Measurements from ENCODE around the gene ACTR3C. TPM values are rescaled to one million over a fixed set of nuclear protein-coding genes. Genes with fewer than 3 reads are reported as not detected.

Gene ACTR3C
- total RNA-seq, 2 experiments from 2014 or later: 3.2 to 4.7 TPM

GRCh38 chr7:150358433-150358832 is 35.1 kb upstream of the ACTR3C start:
- H3K36me3 Mint-ChIP-seq (ENCODE audit: low read depth): no peaks in the 10 kb centered on the region
- no peaks in the 10 kb centered on the region for H3K27me3 Mint-ChIP-seq
- no peaks in the 10 kb centered on the region for H3K9me3 Mint-ChIP-seq (ENCODE audit: low read depth)
- peaks cover 34% of the 10 kb centered on the region for H3K4me1 Mint-ChIP-seq
- DNase-seq: no peak
- H3K27ac Mint-ChIP-seq: no peak overlapping the region
- POLR2A ChIA-PET: interaction anchor here (0.6 kb wide), 1 partner anchor 45 kb away, joined by 3 read pairs; no protein-coding TSS in a partner anchor
- CTCF ChIA-PET: interaction anchor here (0.5 to 1.7 kb wide), 7 partner anchors 8 to 402 kb away, joined by 3 to 8 read pairs (median 3); no protein-coding TSS in a partner anchor
- H3K4me3 Mint-ChIP-seq: no peak overlapping the region
- ATAC-seq: no peak
- intact Hi-C loops (cut with DNase I, micrococcal nuclease): loop anchor here in 1 of 2 experiments (5.0 kb wide), 1 partner anchor 36 kb away; the partner anchor contains the start of genes ACTR3C and LRRC61

GRCh38 chr7:150357771-150358427 is 34.6 kb upstream of the ACTR3C start:
- no peak for DNase-seq
- H3K4me3 Mint-ChIP-seq: peak overlapping the region; percentile 68
- H3K36me3 Mint-ChIP-seq (ENCODE audit: low read depth): no peaks in the 10 kb centered on the region

DNA sequence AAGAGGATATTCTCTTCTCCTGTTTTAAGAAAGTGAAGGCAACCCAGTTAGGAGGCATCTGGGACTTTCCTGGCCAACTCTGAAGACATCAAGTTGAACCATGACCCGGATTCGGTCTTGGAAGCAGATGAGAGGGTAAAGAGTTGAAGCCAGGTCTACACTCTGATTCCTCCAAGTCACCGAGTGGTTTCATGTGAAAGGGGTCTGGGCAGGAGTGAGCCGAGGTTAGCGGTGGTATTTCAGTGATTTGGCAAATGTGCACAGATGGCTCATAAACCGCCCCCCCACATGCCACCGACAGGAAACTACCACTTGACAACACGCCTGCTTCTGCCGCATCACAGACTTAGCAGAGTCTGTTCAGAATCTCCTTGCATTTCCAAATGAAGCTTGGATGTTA is 33.9 kb upstream of the ACTR3C start:
- ATAC-seq (peak; percentile 81), DNase-seq (peak; percentile 82)
- Mint-ChIP-seq H3K36me3 (ENCODE audit: low read depth) (no peaks in the 10 kb centered on the region), H3K4me3 (peak overlapping the region; percentile 68), H3K9me3 (ENCODE audit: low read depth) (no peaks in the 10 kb centered on the region), H3K4me1 (peaks cover 34% of the 10 kb centered on the region), H3K27me3 (no peaks in the 10 kb centered on the region), H3K27ac (peak overlapping the region; percentile 86)
- ChIA-PET POLR2A (no interaction called here), CTCF (interaction anchor here (0.5 to 1.7 kb wide), 7 partner anchors 9 to 451 kb away, joined by 3 to 8 read pairs (median 4); no protein-coding TSS in a partner anchor)
- intact Hi-C loops (cut with DNase I, micrococcal nuclease): loop anchor here (1.0 to 5.0 kb wide), 4 partner anchors 14 to 35 kb away; partner anchors contain the start of genes ACTR3C (in 2 of the 2), LRRC61 (in 2 of the 2) and ZNF775 (in 1 of the 2)

More at GRCh38 chr7:150357771-150358427, 34.6 kb upstream of the ACTR3C start:
- Mint-ChIP-seq H3K27me3 (no peaks in the 10 kb centered on the region), H3K9me3 (ENCODE audit: low read depth) (no peaks in the 10 kb centered on the region), H3K4me1 (peaks cover 34% of the 10 kb centered on the region), H3K27ac (peak overlapping the region; percentile 86)
- POLR2A ChIA-PET: interaction anchor here (0.6 kb wide), 1 partner anchor 44 kb away, joined by 3 read pairs; no protein-coding TSS in a partner anchor
- intact Hi-C loops (cut with DNase I, micrococcal nuclease): loop anchor here (1.0 to 5.0 kb wide), 4 partner anchors 13 to 36 kb away; partner anchors contain the start of genes ACTR3C (in 2 of the 2), LRRC61 (in 2 of the 2) and ZNF775 (in 1 of the 2)
- CTCF ChIA-PET: interaction anchor here (0.5 to 1.7 kb wide), 9 partner anchors 9 to 451 kb away, joined by 3 to 8 read pairs (median 3); no protein-coding TSS in a partner anchor
- ATAC-seq: peak; percentile 37

DNA sequence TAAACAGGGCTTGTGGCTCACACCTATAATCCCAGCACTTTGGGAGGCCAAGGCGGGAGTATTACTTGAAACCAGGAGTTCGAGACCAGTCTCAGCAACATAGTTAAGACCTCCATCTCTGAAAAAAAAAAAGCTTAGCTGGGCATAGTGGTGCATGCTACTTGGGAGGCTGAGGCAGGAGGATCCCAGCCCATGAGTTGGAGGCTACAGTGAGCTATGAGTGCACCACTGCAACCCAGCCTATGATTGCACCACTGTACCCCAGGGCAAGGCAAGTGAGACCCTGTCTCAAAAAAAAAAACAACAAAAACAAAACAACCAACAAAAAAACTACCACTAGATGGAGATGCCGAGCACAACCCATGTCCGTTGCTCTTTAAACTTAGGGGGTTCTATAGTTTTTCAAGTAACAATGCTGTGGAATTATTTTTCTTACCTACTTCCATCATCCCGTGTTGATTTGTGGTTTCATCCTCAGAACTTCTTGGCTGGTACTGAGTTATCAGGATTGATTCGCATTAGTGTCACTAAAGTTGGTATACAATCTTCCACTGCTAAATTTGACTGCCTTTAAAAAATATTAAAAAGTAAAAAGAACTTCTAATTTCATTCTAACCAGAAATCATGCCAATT is 33.0 kb upstream of the ACTR3C start:
- POLR2A ChIA-PET: interaction anchor here (0.7 kb wide), 1 partner anchor 13 kb away, joined by 4 read pairs; no protein-coding TSS in a partner anchor
- CTCF ChIA-PET: interaction anchor here (0.5 to 2.3 kb wide), 7 partner anchors 11 to 265 kb away, joined by 3 to 11 read pairs (median 4); no protein-coding TSS in a partner anchor
- Mint-ChIP-seq H3K4me3 (no peak overlapping the region), H3K36me3 (ENCODE audit: low read depth) (no peaks in the 10 kb centered on the region), H3K27me3 (no peaks in the 10 kb centered on the region), H3K27ac (peak overlapping the region; percentile 2), H3K9me3 (ENCODE audit: low read depth) (no peaks in the 10 kb centered on the region), H3K4me1 (peaks cover 34% of the 10 kb centered on the region)
- ATAC-seq (no peak), DNase-seq (peak; percentile 41)
- intact Hi-C loops (cut with DNase I, micrococcal nuclease): loop anchor here (1.0 to 5.0 kb wide), 6 partner anchors 14 to 65 kb away; partner anchors contain the start of genes ACTR3C (in 2 of the 2), LRRC61 (in 2 of the 2) and ZNF775 (in 1 of the 2)

GRCh38 chr7:150355666-150356059 is 32.3 kb upstream of the ACTR3C start:
- intact Hi-C loops (cut with DNase I, micrococcal nuclease): loop anchor here (1.0 to 5.0 kb wide), 6 partner anchors 15 to 66 kb away; partner anchors contain the start of genes ACTR3C (in 2 of the 2), LRRC61 (in 2 of the 2) and ZNF775 (in 1 of the 2)
- peaks cover 34% of the 10 kb centered on the region for H3K4me1 Mint-ChIP-seq
- ChIA-PET CTCF (interaction anchor here (0.7 to 2.3 kb wide), 8 partner anchors 11 to 558 kb away, joined by 3 to 11 read pairs (median 4); no protein-coding TSS in a partner anchor), POLR2A (no interaction called here)
- H3K4me3 Mint-ChIP-seq: no peak overlapping the region
- H3K27ac Mint-ChIP-seq: no peak overlapping the region
- no peaks in the 10 kb centered on the region for H3K36me3 Mint-ChIP-seq (ENCODE audit: low read depth)
- ATAC-seq (no peak), DNase-seq (no peak)
- H3K9me3 Mint-ChIP-seq (ENCODE audit: low read depth): no peaks in the 10 kb centered on the region
- no peaks in the 10 kb centered on the region for H3K27me3 Mint-ChIP-seq

- H3K36me3 Mint-ChIP-seq (ENCODE audit: low read depth): no peaks in the 10 kb centered on the region
- no peak overlapping the region for H3K4me3 Mint-ChIP-seq
- DNase-seq (no peak), ATAC-seq (no peak)
- H3K9me3 Mint-ChIP-seq (ENCODE audit: low read depth): no peaks in the 10 kb centered on the region
- peaks cover 5% of the 10 kb centered on the region for H3K4me1 Mint-ChIP-seq
- no peaks in the 10 kb centered on the region for H3K27me3 Mint-ChIP-seq
- CTCF ChIA-PET: no interaction called here
- intact Hi-C loops (cut with DNase I, micrococcal nuclease): no loop called here
- no peak overlapping the region for H3K27ac Mint-ChIP-seq
- POLR2A ChIA-PET: no interaction called here
Observed at GRCh38 chr7:150351587-150352194, 28.3 kb upstream of the ACTR3C start.

DNA sequence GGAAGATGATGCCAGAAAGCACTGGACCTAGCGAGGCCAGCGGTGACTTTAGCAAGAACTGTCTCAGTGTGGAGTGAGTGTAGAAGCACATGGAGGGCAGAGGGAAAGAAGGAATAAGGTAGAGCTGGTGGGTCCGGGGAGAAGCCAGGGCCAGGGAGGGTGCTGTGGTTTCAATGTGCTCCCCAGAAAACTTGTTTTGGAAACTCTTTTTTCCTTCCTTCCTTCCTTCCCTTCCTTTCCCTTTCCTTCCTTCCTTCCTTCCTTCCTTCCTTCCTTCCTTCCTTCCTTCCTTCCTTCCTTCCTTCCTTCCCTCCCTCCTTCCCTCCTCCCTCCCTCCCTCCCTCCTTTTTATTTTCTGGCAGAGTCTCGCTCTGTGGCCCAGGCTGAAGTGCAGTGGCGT is 23.6 kb upstream of the ACTR3C start:
- Mint-ChIP-seq H3K36me3 (ENCODE audit: low read depth) (peaks cover 5% of the 10 kb centered on the region), H3K4me1 (no peaks in the 10 kb centered on the region), H3K4me3 (no peak overlapping the region), H3K27me3 (peaks cover 13% of the 10 kb centered on the region), H3K27ac (no peak overlapping the region), H3K9me3 (ENCODE audit: low read depth) (peaks cover 4% of the 10 kb centered on the region)
- DNase-seq (no peak), ATAC-seq (no peak)
- POLR2A ChIA-PET: no interaction called here
- CTCF ChIA-PET: no interaction called here
- intact Hi-C loops (cut with DNase I, micrococcal nuclease): no loop called here

- H3K27ac Mint-ChIP-seq: no peak overlapping the region
- POLR2A ChIA-PET: no interaction called here
- H3K9me3 Mint-ChIP-seq (ENCODE audit: low read depth): peaks cover 4% of the 10 kb centered on the region
Observed at GRCh38 chr7:150345012-150345411, 21.7 kb upstream of the ACTR3C start.

DNA sequence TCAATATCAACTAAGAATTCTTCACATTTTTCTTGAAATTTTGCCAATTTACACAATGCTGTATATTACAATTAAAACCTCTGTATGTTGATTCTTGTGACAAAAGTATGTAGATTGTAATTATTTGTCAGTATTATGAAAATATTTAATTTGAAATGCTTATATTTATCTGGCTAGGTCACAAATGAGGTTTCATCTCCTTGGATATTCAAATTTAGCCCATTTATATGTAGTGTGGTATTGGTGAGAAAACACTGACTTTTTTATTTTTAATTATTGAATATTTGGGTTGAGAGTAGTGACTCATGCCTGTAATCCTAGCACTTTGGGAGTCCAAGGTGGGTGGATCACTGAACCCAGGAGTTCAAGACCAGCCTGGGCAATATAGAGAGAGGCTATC is 21.0 kb upstream of the ACTR3C start:
- ChIA-PET CTCF (interaction anchor here (1.0 to 2.0 kb wide), 2 partner anchors 11 to 67 kb away, joined by 3 to 11 read pairs; no protein-coding TSS in a partner anchor), POLR2A (no interaction called here)
- DNase-seq (no peak), ATAC-seq (no peak)
- intact Hi-C loops (cut with DNase I, micrococcal nuclease): no loop called here
- Mint-ChIP-seq H3K27ac (no peak overlapping the region), H3K4me1 (peaks cover 2% of the 10 kb centered on the region), H3K4me3 (no peak overlapping the region), H3K36me3 (ENCODE audit: low read depth) (peaks cover 5% of the 10 kb centered on the region), H3K27me3 (peaks cover 24% of the 10 kb centered on the region), H3K9me3 (ENCODE audit: low read depth) (peaks cover 4% of the 10 kb centered on the region)

More at GRCh38 chr7:150345012-150345411, 21.7 kb upstream of the ACTR3C start:
- Mint-ChIP-seq H3K27me3 (peaks cover 20% of the 10 kb centered on the region), H3K4me3 (no peak overlapping the region), H3K4me1 (peaks cover 2% of the 10 kb centered on the region), H3K36me3 (ENCODE audit: low read depth) (peaks cover 5% of the 10 kb centered on the region)
- intact Hi-C loops (cut with DNase I, micrococcal nuclease): no loop called here
- CTCF ChIA-PET: interaction anchor here (0.7 to 2.0 kb wide), 3 partner anchors 10 to 104 kb away, joined by 3 to 11 read pairs (median 3); no protein-coding TSS in a partner anchor
- no peak for ATAC-seq
- no peak for DNase-seq

GRCh38 chr7:150343225-150343624 is 19.9 kb upstream of the ACTR3C start:
- ATAC-seq (no peak), DNase-seq (no peak)
- CTCF ChIA-PET: interaction anchor here (0.7 to 1.0 kb wide), 2 partner anchors 68 to 862 kb away, joined by 3 read pairs; no protein-coding TSS in a partner anchor
- POLR2A ChIA-PET: no interaction called here
- peaks cover 4% of the 10 kb centered on the region for H3K9me3 Mint-ChIP-seq (ENCODE audit: low read depth)
- no peak overlapping the region for H3K4me3 Mint-ChIP-seq
- no peak overlapping the region for H3K27ac Mint-ChIP-seq
- peaks cover 2% of the 10 kb centered on the region for H3K4me1 Mint-ChIP-seq
- peaks cover 5% of the 10 kb centered on the region for H3K36me3 Mint-ChIP-seq (ENCODE audit: low read depth)
- H3K27me3 Mint-ChIP-seq: peaks cover 24% of the 10 kb centered on the region
- intact Hi-C loops (cut with DNase I, micrococcal nuclease): no loop called here

DNA sequence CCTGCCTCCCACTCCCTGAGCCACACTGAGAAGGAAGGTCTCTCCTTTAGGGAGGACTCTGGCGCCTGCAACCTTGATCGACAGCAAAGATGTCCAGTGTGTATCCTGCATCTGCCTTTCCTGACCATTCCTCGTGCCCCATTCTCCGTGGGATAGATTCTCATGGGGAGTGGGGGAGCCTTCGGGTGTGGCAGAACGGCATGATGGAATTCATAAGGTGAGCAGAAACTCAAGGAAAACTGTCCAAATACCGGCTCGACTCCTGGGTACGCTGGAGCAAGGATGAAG is 18.7 kb upstream of the ACTR3C start:
- intact Hi-C loops (cut with DNase I, micrococcal nuclease): no loop called here
- POLR2A ChIA-PET: no interaction called here
- H3K4me3 Mint-ChIP-seq: no peak overlapping the region

More for the DNA sequence above, 18.7 kb upstream of the ACTR3C start:
- ATAC-seq (no peak), DNase-seq (no peak)
- CTCF ChIA-PET: no interaction called here
- Mint-ChIP-seq H3K4me1 (peaks cover 2% of the 10 kb centered on the region), H3K27ac (no peak overlapping the region), H3K9me3 (ENCODE audit: low read depth) (peaks cover 4% of the 10 kb centered on the region), H3K36me3 (ENCODE audit: low read depth) (peaks cover 7% of the 10 kb centered on the region), H3K27me3 (peaks cover 24% of the 10 kb centered on the region)
